Heart right ventricle (tissue), 16 donors: ENCODE results near the gene GPR146. TPM values are rescaled to one million over a fixed set of nuclear protein-coding genes. Genes with fewer than 3 reads are reported as not detected.

ENCODE experiments used
- ATAC-seq, 8 donors: fragments of 200-7000 bp; cut with Tn5 transposase; one replicate each; pipeline ENCODE4 v1.9.1; 2020; ENCODE audit warnings: mild to moderate bottlenecking in 8 of 8, moderate library complexity in 8 of 8, moderate number of reproducible peaks in 1 of 8
- DNase-seq, 2 donors: peaks; one replicate each; pipeline ENCODE4 v3.0.0-alpha.2; 2020
- H3K27ac ChIP-seq, 10 donors: fragments of 200-600 bp; sonication (generic) in 2 of 10; one replicate each; pipeline versions ENCODE4 v1.5.0 to v1.8.0; 2020 to 2022; ENCODE audit warnings: mild to moderate bottlenecking in 3 of 10
- H3K27me3 ChIP-seq, 7 donors: fragments of 200-600 bp; one replicate each; pipeline ENCODE4 v1.8.0; 2021 to 2022; ENCODE audit warnings: mild to moderate bottlenecking in 2 of 7
- H3K36me3 ChIP-seq, 9 donors: fragments of 200-600 bp; sonication (generic) in 1 of 9; one replicate each; pipeline versions ENCODE4 v1.5.0 to v1.8.0; 2020 to 2022; ENCODE audit warnings: mild to moderate bottlenecking in 2 of 9
- H3K4me1 ChIP-seq, 9 donors: fragments of 200-600 bp; sonication (generic) in 1 of 9; one replicate each; pipeline versions ENCODE4 v1.5.0 to v1.8.0; 2020 to 2022; ENCODE audit warnings: mild to moderate bottlenecking in 4 of 9
- H3K4me3 ChIP-seq, 10 donors: fragments of 200-600 bp; sonication (generic) in 2 of 10; one replicate each; pipeline versions ENCODE4 v1.5.0 to v1.8.0; 2020 to 2022; ENCODE audit warnings: mild to moderate bottlenecking in 7 of 10, moderate library complexity in 2 of 10
- H3K9me3 ChIP-seq, 11 donors: fragments of 200-600 bp in 10 of 11; sonication (generic) in 2 of 11; one replicate each; pipeline versions ENCODE4 v1.5.0 to v1.8.0; 2013 to 2022; ENCODE audit warnings: mild to moderate bottlenecking in 2 of 11, control low read depth in 1 of 11, moderate library complexity in 1 of 11
- CTCF ChIP-seq, 9 donors: fragments of 200-600 bp; sonication (generic) in 2 of 9; IDR thresholded peaks; one replicate each; pipeline versions ENCODE4 v1.5.0 to v1.8.0; 2021 to 2022; ENCODE audit warnings: antibody characterized with exemption in 9 of 9, mild to moderate bottlenecking in 5 of 9, moderate library complexity in 1 of 9
- WGBS, 2 donors: extraction: QIAGEN DNeasy Blood & Tissue Kit; methylation state at CpG; one replicate each; pipeline ENCODE4 v1.1.7; 2013; ENCODE audit warnings: inconsistent platforms in 1 of 2; 5-methylcytosine and 5-hydroxymethylcytosine counted together
- intact Hi-C, 10 donors: fragments of 100-400 bp; cut with DNase I; formaldehyde crosslinking; loops; one replicate each; pipeline versions ENCODE4 v1.11.1 to v1.14.2; 2022
- polyA plus RNA-seq, 2 donors: library from polyadenylated mRNA; stranded (reverse); fragments of 200-250 nt; gene quantifications; one replicate each; pipeline ENCODE4 v1.2.3, GENCODE V29; 2013
- total RNA-seq, 10 donors: library from RNA; stranded (reverse); fragmentation: NEBNext Ultra II Directional in 3 of 10; extraction: Animal tissue kit (Norgen Biotek cat#: 25700) in 3 of 10; gene quantifications; one replicate each; pipeline versions ENCODE4 v1.2.1 to v1.2.4, GENCODE V29; 2021 to 2023
- donor health status: Arrhythmogenic right ventricular cardiomyopathy.
- donor health status: ischemic (EF 13 %, LVEDD 7.1; RV severe dilation, severe dysfunction).
- donor health status: healthy with polysubstance abuse.
- donor health status: DM: no; HTN: yes; CAD: no.
- donor health status: DM: no; HTN: no; CAD: no.
- donor health status: ischemic (EF 25% LVEDD 6.9; RV normal size, moderate dysfunction).
- donor health status: ischemic (EF 25% LVEDD 5.7; RV mildly dilated, moderate dysfunction).
- donor health status: healthy.
- donor health status: DM: yes; HTN: yes; CAD: no.
- donor health status: Ischemic cardiomyopathy.
- donor health status: ischemic (EF 35%, LVEDD 5.7; RV mildly dilated, moderate dysfunction).
- donor health status: nonischemic (EF 11% LVEDD 7.7; RV severe dilation, severe dysfunction).
- donor health status: DM: yes; HTN: yes; CAD: no.
- donor health status: PGD.
- donor health status: ischemic (EF 29% LVEDD 5.4; RV normal size, mild dysfunction).
- donor health status: nonischemic (EF 23%, LVEDD 6.1; RV moderate dilation, normal function).

The GPR146 gene
- total and polyA plus RNA-seq, 12 donors, result 13.3 to 34.5 (median 22.7) TPM

GRCh38 chr7:1090236-1090635 is 45.9 kb downstream of the GPR146 start:
- DNase-seq (no peak), ATAC-seq (no peak)
- Histone ChIP-seq H3K4me3 (no peak overlapping the region), H3K27me3 (no peaks in the 10 kb centered on the region), H3K4me1 (peaks cover 12 to 28% (median 22%) of the 10 kb centered on the region in 9 donors), H3K9me3 (no peaks in the 10 kb centered on the region), H3K36me3 (peaks cover 0 to 34% (median 8%) of the 10 kb centered on the region in 9 donors), H3K27ac (no peak overlapping the region)
- TF ChIP-seq CTCF (IDR thresholded peaks at IDR 0.05), result no peak
- intact Hi-C loops, result no loop called here
- WGBS, 2 donors, result 92 to 93% methylated on average over 21 of the region's 21 CpGs

DNA sequence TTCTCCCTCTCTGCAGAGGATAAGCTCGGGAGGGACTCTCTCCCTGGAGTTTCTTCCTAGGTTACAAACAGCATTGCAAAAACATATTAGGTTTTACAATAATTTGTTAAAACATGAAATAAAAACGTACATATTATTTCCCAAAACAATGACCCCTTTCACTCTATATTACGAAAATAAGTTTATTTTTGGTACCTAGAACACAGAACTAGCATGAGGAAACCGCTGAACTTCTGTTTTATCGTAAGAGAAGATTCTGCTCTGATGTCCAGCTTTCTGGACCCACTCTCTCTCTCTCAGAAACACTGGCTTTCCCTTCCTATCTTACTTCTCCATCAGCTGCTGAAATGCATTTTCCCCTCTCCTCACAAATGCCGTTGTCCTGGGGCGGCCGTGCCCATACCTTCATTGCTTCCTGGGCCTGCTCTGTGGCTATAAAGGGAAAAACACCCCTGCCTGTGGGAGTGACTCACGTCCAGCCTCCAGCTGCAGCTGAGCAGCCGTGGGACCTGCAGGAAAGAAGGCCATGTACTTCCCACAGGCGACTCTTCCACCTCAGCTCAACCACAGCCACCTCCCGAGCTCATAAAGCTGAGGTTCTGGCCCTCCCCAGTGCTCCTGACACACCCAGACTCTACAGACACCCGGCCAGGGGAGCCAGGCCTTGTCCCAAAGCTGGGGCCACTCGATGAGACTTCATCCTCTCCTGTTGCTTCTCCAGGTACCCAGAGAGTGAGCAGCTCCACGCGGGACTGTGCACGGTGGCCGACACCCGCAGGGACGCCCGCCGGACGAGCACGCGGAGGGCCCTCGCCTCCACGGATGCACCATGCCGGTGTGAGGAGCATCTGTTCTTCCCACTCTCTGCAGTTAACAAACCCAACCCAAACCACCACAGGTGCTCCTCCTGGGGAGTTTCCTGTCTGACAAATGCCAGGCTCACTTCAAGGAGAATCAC is 46.6 kb downstream of the GPR146 start:
- no peak overlapping the region for H3K27ac ChIP-seq
- intact Hi-C loops, result no loop called here
- H3K36me3 ChIP-seq, result peaks cover 0 to 34% (median 8%) of the 10 kb centered on the region in 9 donors
- TF ChIP-seq CTCF (IDR thresholded peaks at IDR 0.05), result no peak
- H3K27me3 ChIP-seq, result no peaks in the 10 kb centered on the region
- peaks cover 12 to 33% (median 25%) of the 10 kb centered on the region in 9 donors for H3K4me1 ChIP-seq
- H3K4me3 ChIP-seq, result no peak overlapping the region
- DNase-seq, result no peak
- ATAC-seq, result no peak
- WGBS, 2 donors, result 82 to 85% methylated on average over 28 of the region's 28 CpGs
- H3K9me3 ChIP-seq, result no peaks in the 10 kb centered on the region

GRCh38 chr7:1091644-1092027 is 47.3 kb downstream of the GPR146 start:
- H3K9me3 ChIP-seq, result no peaks in the 10 kb centered on the region
- DNase-seq (no peak), ATAC-seq (no peak)
- H3K27me3 ChIP-seq, result no peaks in the 10 kb centered on the region
- 95 to 98% methylated on average over 18 of the region's 18 CpGs for WGBS, 2 donors
- H3K27ac ChIP-seq, result no peak overlapping the region
- no peak overlapping the region for H3K4me3 ChIP-seq
- no peak for TF ChIP-seq CTCF (IDR thresholded peaks at IDR 0.05)
- peaks cover 0 to 34% (median 8%) of the 10 kb centered on the region in 9 donors for H3K36me3 ChIP-seq
- intact Hi-C loops, result no loop called here
- peaks cover 11 to 35% (median 25%) of the 10 kb centered on the region in 9 donors for H3K4me1 ChIP-seq

GRCh38 chr7:1092161-1092632 is 47.9 kb downstream of the GPR146 start:
- H3K9me3 ChIP-seq, result no peaks in the 10 kb centered on the region
- peaks cover 0 to 34% (median 8%) of the 10 kb centered on the region in 9 donors for H3K36me3 ChIP-seq
- TF ChIP-seq CTCF (IDR thresholded peaks at IDR 0.05), result no peak
- intact Hi-C loops, result no loop called here
- DNase-seq, result no peak
- H3K27ac ChIP-seq, result no peak overlapping the region
- WGBS, 2 donors, result 95 to 97% methylated on average over 40 of the region's 40 CpGs
- H3K4me3 ChIP-seq, result no peak overlapping the region
- no peak for ATAC-seq
- H3K27me3 ChIP-seq, result no peaks in the 10 kb centered on the region
- H3K4me1 ChIP-seq, result peaks cover 10 to 31% (median 20%) of the 10 kb centered on the region in 9 donors
